Suppressor macrophage treated with lipopolysaccharide for 4 hours (primary cell): ENCODE results near the gene SERPINE3.

Source experiments
- DNase-seq: peaks from one replicate; pipeline ENCODE4 v3.0.0-alpha.2; 2020

SERPINE3 gene

DNA sequence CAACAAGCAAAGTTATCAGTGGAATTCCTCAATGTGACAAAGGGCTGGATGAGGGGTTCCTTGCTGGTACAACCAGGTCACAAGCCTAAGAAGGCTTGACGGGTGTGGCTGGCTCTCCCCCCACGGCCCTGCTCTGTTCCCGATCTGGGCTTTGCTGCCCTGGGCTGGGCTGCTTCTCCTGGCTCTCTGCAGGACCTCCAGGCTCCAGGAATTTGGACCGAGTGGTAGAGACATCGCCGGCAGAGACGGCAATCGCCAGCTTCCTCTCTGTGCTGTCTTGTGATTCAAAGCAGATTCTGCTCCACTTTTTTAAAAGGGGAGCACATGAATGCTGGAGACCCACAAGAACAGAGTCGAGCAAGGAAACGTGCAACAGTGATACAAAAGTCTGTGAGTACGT, at the start of gene SERPINE3:
SERPINE3 (plus strand) TSS at position 338 of the 400 bp plus-strand sequence. CDS start 1,401 bp downstream, outside the sequence.
- DNase-seq: no peak

GRCh38 chr13:51291341-51291740, 48.1 kb upstream of the SERPINE3 start:
- DNase-seq: no peak

GRCh38 chr13:51292000-51292565, 47.4 kb upstream of the SERPINE3 start:
- DNase-seq: no peak

DNA sequence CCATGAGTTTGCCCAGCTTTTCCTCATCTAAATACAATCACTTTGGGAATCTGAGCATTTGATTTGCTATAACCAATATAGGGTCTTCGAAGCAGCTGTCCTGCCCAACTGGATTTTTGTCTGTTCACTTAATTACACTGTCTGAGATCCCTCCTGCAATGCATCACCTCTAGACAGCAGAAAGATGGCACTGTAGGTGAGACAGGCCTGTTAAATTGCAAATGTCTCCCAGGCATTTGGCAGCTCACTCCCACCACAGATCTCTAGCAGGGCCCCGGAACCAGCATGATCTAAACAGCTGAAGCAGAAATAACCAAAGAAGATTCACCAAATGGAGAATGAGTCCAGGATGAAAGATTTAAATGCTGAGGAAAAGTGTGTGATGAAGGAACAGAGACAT, 41.9 kb upstream of the SERPINE3 start:
- DNase-seq: no peak

GRCh38 chr13:51298812-51299211, 40.7 kb upstream of the SERPINE3 start:
- DNase-seq: no peak

- no peak for DNase-seq
These were observed 36.4 kb upstream of the SERPINE3 start for GRCh38 chr13:51303063-51303552.

DNA sequence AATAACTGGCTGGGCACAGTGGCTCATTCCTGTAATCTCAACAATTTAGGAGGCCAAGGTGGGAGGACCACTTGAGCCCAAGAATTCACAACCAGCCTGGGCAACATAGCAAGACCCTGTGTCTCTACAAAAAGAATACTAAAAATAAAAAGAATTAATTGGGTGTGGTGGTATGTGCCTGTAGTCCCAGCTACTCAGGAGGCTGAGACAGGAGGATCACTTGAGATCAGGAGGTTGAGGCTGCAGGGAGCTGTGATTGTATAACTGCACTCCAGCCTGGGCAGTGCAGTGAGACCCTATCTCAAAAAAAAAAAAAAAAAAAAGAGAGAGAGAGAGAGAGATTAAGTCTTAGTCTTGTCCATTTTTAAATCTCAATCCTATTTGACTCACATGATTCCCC, 35.6 kb upstream of the SERPINE3 start:
- DNase-seq: no peak

DNA sequence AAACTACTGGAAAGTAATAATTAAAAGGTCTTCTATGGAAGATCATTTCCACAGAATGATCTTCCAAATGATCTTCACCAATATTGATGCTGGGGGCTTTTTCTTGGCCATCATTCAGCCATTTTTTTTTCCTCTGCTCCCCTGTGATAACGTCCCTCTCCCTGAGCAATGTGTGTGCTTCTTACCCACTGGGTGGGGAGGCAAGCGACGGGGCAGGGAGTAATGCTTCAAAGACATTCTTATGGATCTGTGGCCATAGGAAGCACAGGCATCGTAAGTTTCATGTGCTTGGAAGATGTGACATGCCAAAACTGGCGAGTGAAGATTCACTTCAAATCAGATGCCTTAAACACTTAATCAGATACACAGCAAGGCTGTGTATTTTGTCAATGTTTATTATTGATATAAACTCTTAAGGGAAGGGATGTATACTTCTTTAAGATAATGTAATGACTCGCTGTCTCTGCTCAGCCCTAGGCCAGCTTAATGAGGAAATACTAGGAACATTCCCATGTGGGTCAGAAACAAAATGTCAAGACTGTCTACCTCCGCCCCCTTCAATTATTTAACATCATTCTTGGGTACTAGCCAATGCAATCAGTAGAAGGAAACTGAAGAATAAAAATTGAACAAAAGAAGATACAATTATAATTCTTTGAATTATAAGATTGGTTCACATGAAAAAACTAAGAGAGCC, 34.1 kb upstream of the SERPINE3 start:
- DNase-seq: peak; percentile 37

- DNase-seq: no peak
These were observed 30.7 kb upstream of the SERPINE3 start for GRCh38 chr13:51308781-51309180.

DNA sequence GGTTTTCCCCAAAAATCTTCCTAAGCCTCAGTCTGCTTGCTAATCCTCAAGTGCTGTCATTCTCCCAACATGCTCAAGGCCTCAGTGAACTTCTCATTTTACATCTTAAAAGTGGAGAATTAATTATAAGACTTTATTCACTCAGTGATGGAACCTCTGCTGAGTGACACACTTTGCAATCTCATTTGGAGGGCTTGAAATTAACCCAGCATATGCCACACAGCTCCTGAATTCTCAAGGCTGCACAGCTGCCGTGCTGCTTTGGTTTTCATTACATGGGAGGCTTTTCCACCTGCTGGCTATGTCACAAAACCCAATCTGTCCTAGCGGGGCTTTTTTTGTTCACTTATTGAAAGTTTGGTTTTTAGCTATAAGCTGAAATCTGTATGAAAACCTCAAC, 28.3 kb upstream of the SERPINE3 start:
- no peak for DNase-seq

GRCh38 chr13:51311957-51312520, 27.5 kb upstream of the SERPINE3 start:
- DNase-seq: no peak

- no peak for DNase-seq
These were observed 25.9 kb upstream of the SERPINE3 start for GRCh38 chr13:51313619-51314018.

DNA sequence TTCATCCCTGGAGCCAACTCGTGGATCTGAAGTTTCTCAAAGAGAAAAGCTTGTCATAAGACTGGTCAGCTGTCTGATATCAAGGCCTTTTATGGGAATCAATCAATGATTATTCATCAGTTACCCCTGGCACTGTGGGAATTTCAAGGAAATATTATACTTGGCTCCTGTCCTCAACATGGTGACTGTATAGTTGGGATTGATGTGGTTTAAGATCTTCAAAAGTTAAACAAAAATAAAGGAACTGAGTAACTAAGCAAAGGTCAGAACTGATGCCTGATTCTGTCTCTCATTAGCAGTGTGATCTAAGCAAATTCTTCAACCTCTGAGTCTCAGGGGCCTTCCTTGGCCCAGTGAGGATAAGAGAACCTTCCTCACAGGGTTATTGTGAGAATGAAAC, 22.2 kb upstream of the SERPINE3 start:
- DNase-seq: no peak

- no peak for DNase-seq
These were observed 21.5 kb upstream of the SERPINE3 start for GRCh38 chr13:51318015-51318414.

- no peak for DNase-seq
These were observed 20.6 kb upstream of the SERPINE3 start for GRCh38 chr13:51318876-51319275.

DNA sequence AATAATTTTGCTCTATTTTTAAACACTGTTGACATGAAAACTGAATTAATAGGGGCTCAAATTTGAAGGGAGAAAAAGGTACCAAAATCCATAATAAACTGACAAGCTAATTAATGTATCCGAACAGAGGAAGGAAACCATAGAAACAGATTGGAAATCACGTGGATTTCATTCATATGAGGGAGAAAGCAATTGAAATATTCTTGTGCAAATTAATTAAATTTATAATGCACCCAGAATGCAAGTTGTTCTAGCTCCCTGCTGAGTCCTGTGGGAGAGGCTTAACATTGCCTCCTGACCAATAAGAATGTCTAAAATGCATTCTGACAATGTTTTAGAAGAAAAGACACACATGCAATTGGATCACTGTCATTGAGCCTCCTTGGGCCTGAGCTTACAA, 17.7 kb upstream of the SERPINE3 start:
- no peak for DNase-seq

DNA sequence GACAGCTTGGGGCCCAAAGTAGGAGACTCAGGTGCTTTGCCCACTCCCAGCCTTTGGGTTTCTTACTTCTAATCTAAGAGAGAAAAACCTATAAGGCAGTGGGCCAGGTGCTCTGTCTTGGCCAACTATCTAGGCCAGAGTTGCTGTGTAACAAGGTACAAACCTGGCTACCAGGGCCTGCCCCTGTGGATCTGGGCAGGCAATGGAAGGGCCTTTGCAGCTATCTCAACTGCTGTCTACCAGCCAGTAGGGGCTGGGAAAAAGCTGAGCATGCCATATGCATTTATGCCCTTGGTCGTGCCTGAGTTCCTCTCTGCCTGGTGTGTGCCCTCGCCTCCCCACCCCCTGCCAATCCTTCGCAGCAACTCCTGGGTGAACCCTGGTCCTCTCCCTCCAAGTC, 16.7 kb upstream of the SERPINE3 start:
- no peak for DNase-seq

DNA sequence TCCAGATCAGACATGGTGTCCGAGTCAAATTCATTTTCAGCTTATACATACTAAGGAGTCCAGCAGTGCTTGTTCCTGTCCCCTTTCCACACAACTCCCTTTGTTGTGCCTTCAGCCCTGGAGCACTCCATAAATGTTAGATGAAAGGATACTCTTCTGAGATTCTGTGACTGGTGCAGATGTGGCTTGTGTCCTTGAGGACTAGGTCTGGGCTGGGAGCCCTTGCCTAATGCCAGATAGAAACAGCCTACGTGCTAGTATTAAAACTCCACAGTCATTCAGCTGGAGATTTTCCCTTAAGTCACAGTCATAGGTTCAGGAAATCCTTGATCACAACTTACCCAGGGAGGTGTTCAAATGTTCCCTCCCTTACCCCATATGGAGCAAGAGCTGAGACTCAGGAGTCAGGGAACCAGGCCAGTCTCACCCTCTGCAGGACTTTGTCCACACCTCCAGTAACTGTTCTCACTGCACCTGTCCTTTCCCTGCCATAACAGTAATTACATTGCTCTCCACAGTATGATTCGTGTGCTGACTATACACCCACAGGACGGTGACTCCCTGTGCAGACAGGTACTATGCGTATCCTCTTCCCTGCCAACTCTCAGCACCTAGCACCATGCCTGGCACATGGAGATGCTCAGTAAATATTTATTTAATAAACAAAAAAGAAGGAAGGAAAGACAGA, 15.5 kb upstream of the SERPINE3 start:
- DNase-seq: no peak

DNA sequence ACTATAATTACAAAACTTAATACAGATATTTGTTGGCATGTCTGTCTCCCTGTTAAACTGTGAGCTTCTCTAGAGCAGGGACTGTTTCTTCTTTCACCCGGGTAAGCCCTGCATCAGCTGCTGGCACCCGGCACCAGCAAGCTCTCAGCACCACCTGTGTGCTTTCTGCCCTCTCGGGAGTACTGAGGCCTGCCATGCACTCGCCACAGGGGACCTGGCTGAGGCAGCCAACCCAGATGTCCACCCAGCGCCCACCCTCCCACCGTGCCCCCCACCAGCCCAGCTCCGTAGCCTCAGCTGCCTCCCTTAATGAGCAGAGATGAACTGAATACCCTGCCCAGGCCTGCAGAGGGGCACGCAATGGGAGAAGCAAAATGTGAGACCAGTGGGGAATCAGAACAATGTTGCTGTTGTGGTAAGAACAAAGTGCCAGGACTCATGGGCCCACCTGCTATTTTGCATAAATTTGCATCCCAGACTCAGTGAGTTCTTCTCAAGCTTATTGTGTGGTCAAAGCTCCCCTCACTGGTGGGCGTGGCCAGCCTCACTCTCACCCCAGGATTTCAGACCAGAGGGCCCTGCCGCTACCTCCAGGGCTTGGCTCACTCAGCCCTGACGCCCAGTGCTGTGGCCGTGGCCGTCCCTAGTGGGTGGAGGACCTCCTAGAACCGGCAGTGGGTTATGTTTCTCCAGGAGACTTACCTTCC, 14.6 kb upstream of the SERPINE3 start:
- no peak for DNase-seq

- DNase-seq: no peak
These were observed 13.7 kb upstream of the SERPINE3 start for GRCh38 chr13:51325837-51326236.

GRCh38 chr13:51326777-51327176, 12.7 kb upstream of the SERPINE3 start:
- peak; percentile 11 for DNase-seq

GRCh38 chr13:51327961-51328360, 11.5 kb upstream of the SERPINE3 start:
- no peak for DNase-seq

GRCh38 chr13:51328488-51328887, 11.0 kb upstream of the SERPINE3 start:
- no peak for DNase-seq
